ENCODE data around the gene CNTNAP4. TPM values are rescaled to one million over a fixed set of nuclear protein-coding genes. Genes with fewer than 3 reads are reported as not detected.

CNTNAP4 gene
- total RNA-seq, 1 donor, result 0.10 TPM

DNA sequence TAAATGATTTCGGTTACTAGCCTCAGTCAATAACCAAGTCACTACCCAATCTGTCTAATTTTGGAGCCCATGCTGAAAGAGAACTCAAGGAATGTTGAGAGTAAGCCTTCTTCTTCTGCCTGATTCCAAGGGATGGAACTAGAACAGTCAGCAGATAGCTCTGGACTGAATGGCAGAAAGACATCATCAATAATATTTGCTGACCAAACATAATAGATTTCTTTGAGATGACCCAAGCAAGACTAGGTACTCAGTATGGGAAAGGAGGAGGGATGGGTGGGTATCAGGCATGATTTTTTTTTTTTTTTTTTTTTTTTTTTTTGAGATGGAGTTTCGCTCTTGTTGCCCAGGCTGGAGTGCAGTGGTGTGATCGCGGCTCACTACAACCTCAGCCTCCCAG is 330.1 kb downstream of the CNTNAP4 start:
- no peaks in the 10 kb centered on the region for H3K9me3 ChIP-seq (ENCODE audit: low read depth, low read length)
- no peaks in the 10 kb centered on the region for H3K4me1 ChIP-seq (ENCODE audit: insufficient read depth, low read length)
- no peaks in the 10 kb centered on the region for H3K27me3 ChIP-seq (ENCODE audit: insufficient read depth, low read length)
- H3K4me3 ChIP-seq (ENCODE audit: low read length), result no peak overlapping the region
